Neural progenitor cell (in vitro differentiated cells): ENCODE measurements around the gene ASXL3.

Source experiments
- CTCF ChIP-seq: fragments of 200-600 bp; sonication (generic); IDR thresholded peaks from 2 replicates; pipeline ENCODE4 v1.5.1; 2017; ENCODE audit warnings: antibody characterized with exemption, mild to moderate bottlenecking
- EZH2 ChIP-seq: fragments of 200-600 bp; sonication (generic); IDR thresholded peaks from 2 replicates; pipeline ENCODE4 v1.6.1; 2017; ENCODE audit warnings: antibody characterized with exemption, mild to moderate bottlenecking, moderate library complexity

DNA sequence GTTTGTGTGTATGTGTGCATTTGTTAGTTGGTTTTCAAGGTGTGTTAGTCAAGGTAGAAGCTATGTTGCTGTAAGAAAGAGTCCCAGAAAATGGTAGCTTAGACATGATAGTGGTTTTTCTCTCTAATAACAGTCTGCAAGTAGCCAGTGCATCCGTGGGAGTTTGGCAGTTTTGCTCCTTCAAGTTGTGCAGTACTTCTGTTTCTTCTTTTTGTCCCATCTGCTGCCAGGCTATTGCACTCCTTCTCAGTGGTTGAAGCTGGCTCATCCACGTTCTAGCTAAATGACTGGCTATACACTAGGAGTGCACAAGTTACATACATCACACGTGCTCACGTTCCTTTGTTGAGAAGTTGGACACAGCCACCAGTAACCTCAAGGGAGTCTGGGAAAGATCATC lies 134.7 kb downstream of the ASXL3 start:
- TF ChIP-seq CTCF (no peak), EZH2 (no peak)
